Esophagus muscularis mucosa (tissue), 4 donors: ENCODE measurements around the gene GALNT15.

Source experiments
- CTCF ChIP-seq, 3 experiments: fragments of 200-600 bp in 2 of 3; fragments of 450-650 bp in 1 of 3; sonication (generic) in 2 of 3; IDR thresholded peaks; one replicate each; pipeline ENCODE4 v1.5.1; 2017 to 2019; ENCODE audit warnings: antibody characterized with exemption in 3 of 3, mild to moderate bottlenecking in 2 of 3, moderate library complexity in 1 of 3
- EP300 ChIP-seq: sonication (generic); formaldehyde crosslinking; IDR thresholded peaks from one replicate; pipeline ENCODE4 v1.6.1; 2017; ENCODE audit warnings: antibody characterized with exemption
- POLR2A ChIP-seq: fragments of 450-650 bp; IDR thresholded peaks from one replicate; pipeline ENCODE4 v1.6.1; 2017; ENCODE audit warnings: antibody characterized with exemption, moderate library complexity, mild to moderate bottlenecking, low read depth

- TF ChIP-seq CTCF (IDR thresholded peaks at IDR 0.05), result no peak
- no peak for TF ChIP-seq EP300
- TF ChIP-seq POLR2A, result no peak
These were observed 2.7 kb upstream of the GALNT15 start for GRCh38 chr3:16171825-16172224.
